Anterior cingulate cortex (tissue), 58 donors: ENCODE measurements around the gene RGS19.

Source experiments
- DNase-seq, 58 donors: peaks; one replicate each; lab custom pipeline; 2025; lab: John Stamatoyannopoulos, UW

RGS19 gene

DNA sequence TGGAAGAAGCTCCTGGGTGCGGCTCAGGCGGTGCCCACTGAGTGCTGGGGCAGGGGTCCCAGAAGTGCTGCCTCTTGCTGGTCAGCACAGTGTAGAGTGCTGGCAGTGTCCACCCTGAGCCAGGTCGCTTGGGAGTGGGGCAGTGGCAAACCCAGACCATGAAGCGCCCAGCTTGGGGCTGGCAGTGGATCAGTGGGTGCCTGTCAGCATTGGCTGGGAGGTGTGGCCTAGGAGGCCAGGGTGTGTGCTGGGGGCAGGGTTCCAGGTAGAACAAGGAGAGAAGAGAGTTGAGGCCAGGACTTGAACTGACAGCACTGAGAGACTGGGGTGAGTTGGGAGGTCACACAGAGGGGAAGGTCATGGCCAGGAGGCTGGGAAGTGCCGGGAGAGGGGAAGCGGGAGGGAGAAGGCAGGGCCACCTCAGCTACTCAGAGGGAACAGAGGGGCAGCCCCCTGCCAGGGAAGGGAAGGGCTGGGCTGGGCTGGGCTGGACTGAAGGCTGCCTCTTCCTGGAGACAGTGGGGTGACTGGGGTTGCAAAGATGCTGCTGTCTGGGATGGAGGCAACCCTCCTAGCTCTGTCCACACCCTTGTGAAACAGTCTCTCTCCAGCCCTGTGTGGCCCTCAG lies 12.2 kb downstream of the RGS19 start:
- no peak for DNase-seq

DNA sequence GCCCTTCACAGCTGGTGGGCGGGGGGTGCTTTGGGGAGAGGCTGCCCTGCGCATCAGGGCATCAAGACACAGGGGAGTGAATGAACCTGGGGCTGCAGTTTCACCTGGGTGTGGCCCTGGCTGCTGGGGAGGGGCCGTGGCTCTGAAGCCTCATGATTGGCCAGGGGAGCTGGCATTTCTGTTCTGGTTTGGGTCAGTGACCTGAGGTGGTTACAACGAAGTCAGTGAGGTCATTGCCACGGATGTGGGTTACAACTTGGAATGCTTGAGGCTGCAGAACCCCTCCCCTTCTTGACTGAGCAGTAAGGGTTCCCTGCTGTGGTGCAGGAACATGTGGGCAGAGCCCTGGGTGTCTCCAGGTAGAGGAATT lies 13.4 kb downstream of the RGS19 start:
- no peak for DNase-seq

DNA sequence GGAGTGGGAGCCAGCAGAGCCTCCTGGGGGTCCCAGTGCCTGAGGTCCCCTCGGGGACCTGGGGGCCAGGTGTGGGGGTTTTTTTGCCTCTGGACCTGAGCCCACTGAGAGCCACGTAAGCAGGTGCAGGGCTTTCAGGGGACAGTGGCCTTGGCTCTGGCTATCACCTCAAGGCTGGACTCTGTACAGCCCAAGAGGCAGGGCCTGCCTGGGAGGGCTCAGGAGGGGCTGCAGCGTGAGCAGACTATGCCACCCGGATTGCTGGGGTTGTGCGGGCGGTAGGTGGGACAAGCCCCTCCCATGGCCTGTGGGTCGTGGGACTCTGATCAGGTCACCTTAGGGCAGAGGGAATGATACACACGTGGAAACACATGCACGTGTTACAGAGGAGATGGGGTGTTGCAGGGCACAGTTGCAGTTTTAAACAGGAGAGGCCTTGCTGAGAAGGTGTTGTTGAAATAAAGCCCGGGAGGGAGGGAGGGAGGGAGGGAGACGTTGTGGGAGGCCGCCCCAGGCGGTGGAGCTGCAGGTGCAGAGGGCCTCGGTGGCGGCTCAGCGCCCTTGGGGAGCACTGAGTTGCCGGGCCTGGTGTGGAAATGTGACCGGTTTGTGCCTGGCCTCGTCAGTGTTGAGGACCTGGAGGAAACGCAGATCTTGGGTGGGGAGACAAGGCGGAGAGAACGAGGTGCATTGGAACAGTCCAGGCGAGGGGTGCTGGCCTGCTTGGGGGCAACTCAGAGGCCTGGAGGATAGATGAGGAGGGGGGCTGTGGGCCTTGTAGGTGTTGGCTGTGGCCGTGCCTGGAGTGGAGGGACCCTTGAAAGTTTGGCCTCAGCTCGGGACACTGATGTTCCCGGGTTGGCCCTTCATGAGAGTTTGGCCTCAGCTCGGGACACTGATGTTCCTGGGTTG lies 14.0 kb downstream of the RGS19 start:
- no peak for DNase-seq

DNA sequence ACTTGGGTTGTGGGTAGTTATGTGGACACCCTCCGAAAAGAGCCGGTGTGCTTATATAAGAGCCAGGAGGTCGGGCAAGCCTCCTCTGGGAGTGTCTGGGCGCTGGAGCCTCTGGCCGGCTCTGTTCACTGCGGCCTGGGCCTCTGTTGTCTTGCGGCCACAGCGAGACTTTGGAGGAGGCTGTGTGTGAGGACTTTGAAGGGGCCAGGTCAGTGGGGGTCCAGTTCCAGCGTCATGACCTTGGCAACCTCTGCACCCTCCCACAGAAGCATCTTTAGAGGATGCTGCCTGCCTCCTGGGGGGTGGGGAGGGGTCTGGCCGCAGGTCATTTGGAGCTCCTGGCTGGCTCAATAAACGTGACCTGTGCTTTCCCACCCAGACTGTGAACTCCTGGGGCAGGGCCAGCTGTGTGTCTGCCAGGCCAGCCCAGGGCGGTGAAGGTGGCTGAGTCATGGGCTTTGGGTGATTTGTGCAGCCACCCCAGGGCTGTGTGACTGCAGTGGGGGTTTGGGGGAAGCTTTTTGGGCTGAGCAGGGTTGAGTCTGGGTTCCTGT lies 15.1 kb downstream of the RGS19 start:
- no peak for DNase-seq

DNA sequence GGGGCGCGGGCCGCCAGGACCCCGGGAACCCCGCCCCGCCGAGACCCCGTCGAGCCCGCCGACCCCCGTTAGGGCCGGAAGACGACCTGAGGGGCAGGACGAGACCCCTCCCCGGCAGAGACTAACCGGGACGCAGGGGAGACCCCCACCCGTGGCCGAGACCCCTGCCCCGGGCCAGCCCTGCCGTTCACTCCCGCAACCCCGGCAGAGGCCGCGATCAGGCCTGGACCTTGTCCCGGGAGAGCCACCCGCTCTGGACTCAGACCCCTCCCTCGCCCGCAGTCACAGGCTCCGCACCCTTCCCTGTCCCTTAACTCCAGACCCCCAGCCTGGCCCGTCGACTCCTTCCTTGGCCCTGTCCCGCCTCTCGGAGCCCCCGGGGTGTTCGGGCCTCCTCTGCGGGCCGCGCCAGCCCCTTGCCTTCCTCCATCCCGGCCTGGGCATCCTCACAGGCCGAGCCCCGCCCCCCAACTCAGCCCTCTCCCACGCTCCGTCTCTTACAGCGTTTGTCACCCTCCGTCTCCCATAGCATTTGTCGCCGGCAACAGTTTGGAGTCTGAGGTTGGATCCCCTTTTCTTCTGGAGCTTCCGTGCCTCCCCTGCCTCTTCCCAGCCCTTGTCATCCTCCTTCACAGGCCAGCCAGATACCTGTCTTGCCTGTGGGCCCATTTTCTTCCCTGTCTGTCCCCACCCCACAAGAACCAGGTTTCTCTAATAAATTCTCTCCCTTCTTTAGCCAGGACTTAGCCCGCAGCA lies 15.8 kb downstream of the RGS19 start:
- DNase-seq, result peak in 19 of 58 donors; percentile 4 to 52 (median 30)

DNA sequence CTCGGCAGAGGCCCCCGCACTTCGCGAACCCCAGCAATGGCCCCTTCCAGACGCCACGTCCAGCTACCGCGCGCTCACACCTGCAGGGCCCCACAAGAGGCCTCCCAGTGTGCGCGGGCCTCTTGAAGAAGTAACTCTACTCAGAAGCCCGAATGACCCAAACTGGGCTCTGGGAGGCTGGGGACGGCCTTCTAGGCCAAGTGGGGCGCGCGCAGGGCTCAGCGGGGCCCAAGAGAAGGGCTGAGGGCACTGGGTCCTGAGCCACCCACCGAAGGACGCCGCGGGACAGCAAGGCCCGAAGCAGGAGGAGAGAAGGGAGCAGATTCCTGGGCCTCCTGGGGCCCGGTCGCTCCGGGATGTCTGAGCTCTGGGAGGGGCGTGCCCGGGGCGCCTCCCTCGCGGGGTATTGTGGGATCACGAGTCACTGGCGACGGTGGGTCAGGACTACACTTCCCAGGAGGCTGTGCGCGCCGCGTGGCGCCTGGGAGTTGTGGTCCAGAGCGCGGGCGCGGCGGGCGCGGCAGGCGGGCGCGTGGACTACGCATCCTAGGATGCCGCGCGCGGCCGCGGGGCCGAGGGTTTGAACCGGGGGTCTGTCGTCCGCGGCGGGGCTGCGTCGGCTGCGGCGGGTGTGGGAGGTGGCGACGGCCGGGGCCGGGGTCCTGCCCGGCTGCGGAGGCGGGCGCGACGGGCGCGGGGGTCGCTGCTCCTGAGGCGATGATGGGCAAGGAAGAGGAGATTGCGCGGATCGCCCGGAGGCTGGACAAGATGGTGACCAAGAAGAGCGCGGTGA lies 16.5 kb downstream of the RGS19 start, which contains the start of gene TCEA2:
Gene TCEA2, plus strand, starts transcription at position 603 of the 793 bp plus-strand sequence. Its CDS starts 115 bp downstream, at position 718.
- DNase-seq, result peak; percentile 73 to 99 (median 95)

DNA sequence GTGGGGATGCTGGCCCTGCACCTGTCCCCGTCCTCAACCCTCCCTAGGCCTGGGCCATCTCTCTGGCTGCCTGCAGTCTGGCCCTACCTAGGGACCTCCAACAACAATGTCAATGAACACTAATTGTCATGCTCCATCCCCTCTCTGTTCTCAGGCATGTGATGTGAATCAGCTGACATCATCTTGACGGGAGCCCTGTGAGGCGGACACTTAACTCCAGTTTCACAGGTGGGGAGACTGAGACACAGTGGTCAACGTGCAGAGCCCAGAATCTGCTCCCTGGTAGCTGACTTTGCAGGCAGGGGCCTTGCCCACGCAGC lies 17.1 kb downstream of the RGS19 start:
- peak in 2 of 58 donors; percentile 48 to 49 for DNase-seq

DNA sequence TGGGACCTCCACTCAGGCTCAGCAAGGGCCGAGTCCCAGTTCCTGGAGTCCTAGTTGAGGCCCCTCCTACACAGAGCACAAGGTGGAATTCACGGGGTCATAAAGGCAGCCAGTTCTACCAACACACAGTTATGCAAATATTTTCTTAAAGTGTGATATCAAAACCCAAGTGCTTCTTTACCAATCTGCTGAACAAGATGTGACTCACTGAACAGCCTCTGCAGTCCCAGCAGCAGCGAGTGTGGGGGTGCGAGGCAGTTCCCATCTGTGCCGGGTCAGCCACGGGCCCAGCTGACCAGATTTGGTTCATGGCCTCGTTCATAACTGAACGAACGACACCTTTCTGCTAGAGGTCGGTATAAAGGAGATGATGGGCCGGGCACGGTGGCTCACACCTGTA lies 20.8 kb downstream of the RGS19 start:
- peak in 3 of 58 donors; percentile 8 to 15 (median 9) for DNase-seq

DNA sequence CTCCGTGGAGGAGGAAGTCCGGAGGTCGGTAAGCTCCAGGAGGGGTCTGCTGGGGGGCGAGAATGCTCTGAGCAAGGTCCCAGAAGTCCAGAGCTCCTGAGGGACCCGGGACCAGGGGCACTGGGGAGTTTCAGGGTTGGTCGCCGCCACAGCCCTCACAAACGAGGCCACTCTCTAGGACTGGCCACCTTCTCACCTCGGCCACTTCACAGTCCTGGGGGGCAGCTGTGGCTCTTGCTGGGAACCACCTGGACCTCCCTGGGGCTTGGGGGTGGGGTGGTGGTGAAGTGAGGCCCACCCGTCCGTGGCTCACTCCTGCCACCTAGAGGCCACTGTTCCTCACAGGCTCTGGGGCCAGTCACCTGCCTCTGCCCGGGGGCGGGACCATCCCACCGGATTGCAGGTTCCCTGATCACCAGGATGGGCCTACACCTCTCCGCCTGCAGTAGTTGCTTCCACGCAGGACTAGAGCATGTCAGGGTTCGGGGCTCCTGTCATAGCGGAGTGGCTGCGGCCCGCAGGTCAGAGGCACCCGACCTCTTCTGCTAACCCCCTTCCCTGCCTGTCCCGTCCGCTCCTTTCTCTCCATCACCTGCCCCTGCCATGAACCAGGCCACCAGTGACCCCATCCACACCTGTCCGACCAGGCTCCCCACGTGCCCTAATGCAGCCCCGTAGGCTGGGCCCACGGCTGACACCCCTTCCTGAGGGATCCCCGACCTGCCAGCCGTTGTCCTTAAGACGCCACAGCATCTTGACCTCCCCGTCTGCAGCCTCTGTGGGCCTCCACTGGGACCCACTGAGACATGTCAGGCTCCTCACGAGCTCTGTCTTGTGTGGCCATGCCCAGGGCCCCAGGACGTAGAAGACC lies 21.5 kb downstream of the RGS19 start:
- peak in 30 of 58 donors; percentile 8 to 66 (median 26) for DNase-seq

DNA sequence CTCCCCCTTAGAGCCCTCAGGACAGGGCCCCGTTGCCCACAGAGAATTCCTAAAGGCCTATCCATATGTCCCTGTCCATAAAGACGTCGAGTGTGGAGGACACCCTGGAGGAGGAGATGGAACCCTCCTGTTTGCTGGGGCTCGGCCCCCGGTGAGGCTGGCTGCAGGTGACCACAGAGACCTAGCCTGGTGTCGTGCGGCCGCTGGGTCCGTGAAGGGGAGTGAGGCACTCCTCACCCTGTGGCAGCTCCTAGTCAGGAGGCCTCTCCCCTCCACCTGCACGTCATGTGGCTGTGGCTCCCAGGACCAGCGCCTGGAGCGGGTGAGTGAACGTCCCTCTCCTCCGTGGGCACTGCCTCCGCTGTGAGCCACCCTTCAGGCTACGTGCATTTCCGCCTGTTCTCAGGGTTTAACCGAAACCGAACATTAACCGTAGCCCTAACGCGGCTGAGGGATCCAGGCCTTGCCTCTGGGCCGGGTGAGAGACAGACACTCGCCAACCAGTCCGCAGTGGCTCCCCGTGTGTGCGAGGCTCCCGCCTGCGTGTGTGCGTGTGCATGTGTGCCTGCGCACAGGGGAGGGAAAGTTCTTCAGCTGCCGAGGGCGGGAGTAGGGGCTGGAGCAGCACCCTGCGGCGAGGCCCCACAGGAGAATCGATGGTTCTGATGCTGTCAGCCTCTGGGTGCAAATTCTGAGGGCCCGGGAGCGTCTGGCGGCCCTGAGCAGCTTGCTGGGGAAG lies 22.3 kb downstream of the RGS19 start:
- no peak for DNase-seq

DNA sequence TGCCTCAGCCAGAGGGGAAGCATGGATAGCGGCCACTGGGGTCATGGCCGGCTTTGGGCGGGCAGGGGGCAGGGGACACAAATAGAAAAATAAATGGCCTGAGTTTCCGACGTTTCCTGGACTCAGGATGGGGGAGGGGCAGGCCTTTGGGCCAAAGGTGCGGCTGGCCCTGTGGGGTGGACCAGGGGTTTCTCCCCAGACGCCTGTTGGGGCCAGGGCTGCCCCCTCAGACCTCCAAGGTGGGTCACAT lies 22.8 kb downstream of the RGS19 start:
- DNase-seq, result no peak

DNA sequence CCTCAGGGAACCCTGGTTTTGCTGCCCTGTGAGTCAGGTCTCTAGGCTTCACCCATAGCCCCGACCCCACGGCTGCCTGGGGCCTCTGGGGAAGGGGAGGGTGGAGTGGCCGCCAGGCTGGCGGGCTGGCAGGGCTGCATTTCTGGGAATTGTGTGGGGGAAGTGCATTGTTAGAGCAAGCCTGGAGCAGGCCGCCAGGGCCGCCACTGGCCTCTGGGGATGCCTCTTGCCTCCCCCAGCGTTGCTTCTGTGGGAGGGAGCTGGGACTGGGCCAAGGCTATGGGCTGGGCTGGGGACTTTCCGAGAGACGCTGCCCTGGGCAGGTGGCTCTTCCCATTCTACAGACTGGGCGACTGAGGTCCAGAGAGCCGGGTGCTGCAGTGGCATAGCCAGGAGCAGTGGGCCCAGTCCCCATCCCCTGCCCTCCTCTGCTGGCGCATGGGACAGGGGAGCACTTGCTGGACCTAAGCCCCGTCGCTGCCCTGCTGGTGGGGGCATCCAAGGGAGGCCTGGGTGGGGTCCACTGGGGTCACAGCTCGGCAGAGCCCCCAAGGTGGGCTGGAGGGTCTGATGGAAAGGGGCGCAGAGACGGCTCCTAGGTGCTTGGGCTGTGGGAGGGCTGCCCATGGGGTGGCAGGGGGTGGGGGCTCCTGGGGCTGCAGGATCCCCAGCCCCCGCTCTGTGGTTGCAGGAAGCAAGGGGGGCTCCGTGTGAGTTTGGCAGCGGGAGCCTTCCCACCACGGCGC lies 23.3 kb downstream of the RGS19 start:
- no peak for DNase-seq

DNA sequence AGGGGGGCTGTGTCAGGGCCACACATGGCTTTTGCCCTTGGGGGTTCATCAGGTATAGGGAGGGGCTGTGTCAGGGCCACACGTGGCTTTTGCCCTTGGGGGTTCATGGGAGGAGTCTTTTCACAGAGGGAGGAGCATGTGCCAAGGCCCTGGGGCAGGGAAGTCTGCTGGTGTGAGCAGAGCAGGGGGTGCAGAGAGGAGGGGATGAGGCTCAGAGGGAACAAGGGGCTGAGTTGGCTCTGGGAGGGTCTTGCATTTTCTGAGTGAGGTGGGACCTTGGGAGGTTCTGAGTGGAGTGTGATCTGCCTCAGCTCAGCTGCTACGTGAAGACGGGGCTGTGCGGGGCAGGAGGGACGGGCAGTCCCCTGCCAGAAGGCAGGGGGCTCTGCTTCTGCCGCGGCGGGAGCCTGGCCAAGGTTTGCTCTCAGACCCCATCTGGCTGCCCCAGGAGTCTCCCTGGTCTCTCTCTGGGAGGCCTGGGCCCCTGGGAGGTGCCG lies 23.9 kb downstream of the RGS19 start:
- no peak for DNase-seq

DNA sequence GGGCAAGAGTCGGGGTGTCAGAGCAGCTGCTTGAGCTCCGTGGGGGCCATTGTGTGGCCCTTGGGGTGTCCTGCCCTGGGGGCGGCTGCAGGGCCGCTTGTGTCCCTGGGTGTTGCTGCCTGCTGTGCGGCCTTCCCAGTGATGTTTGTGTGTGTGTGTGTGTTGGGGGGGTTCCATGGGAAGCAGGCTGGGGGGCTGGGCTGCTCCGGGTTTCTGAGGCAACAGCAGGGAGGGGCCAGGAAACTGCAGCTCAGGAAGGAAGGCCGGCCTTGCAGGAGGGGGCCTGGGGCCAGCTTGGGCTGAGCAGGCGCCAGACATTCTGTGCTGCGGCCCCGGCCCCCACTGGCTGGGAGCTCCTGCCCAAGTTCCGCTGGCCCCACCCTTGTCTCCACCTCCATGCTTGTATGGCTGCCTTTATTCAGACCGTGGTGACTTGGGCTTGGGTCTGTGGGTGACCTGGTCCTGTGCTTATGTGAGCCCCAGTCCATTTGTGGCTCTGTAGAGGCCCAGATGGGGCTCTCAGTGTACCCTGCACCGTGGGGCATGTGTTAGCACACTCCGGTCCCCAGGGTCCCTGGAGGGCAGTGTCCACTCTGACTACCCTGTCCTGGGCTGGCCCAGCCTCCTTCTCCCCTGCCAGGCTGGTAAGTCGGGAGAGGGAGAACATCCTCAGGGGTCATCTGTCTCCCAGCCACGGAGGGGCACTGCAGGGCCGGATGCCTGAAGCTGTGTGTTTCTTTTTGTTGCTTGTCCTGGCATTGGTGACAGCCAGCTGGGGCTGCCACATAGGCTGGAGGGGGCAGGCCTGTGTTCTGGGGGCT lies 25.3 kb downstream of the RGS19 start:
- no peak for DNase-seq

DNA sequence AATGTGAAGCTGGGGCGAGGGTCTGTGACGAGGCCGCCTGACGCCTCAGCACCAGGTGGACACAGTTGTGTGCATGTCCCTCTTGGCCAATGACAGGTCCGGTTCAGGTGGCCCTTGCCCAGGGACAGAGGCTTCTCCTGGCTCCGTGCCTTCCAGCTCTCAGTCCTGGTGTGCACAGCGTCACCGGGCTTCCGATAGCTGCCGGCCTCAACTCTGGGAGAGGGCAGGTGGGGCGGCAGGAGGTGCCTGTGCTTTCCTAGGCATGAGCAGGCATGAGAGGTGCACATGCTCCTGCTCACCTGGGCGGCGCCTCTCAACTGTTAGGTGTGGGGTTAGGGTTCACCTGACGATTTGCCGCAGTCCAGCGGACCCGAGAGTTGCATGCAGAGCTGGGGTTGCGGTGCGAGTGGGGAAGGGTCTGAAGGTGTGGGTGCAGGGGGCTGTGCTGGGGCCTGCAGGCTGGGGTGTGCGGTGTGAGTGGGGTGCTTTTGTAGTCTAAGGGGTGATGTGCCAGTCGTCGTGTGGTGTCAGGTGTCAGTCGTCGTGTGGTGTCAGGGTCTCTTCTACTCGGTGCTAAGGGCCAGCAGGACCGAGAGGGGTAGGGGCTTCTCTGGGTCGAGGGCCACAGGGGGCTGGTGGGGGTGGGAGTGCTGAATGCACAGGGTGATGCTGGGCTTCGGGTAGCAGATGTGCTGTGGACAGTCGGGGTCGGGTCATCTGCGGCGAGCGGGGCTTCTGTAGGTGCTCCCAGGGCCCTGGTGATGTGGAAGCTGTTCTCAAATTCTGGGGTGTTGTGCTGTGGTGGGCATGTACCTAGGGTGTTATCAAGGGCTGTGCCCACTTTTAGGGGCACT lies 26.1 kb downstream of the RGS19 start:
- no peak for DNase-seq

DNA sequence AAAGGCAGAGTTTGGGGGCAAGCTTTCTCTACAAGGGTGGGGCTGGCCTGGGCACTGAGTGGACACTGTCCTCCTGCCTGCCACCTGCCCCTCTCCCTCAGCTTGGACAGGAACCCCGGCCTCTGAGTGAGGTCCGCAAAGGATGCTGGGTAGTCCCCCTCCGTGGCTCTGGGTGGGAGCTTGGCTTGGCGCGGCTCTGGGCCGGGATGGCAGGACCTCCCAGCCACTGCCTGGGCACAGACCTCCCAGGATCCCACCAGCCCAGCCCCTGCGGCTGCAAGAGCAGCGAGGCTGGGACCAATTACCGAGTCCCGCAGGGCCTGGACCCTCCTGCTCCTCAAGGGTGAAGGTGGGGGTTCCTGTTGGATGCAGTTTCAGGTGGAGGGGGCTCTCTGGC lies 27.0 kb downstream of the RGS19 start:
- DNase-seq, result no peak
